HepG2 (cell line): ENCODE data around the gene ACSM5. TPM values are rescaled to one million over a fixed set of nuclear protein-coding genes. Genes with fewer than 3 reads are reported as not detected.

Experiments used
- CBX5 ChIP-seq: sonication (generic); formaldehyde crosslinking; IDR thresholded peaks from 2 replicates; pipeline ENCODE4 v1.4.0; 2020; ENCODE audit warnings: missing genetic modification reagents, borderline replicate concordance
- CCAR2 ChIP-seq: fragments of 200-400 bp; formaldehyde crosslinking; optimal IDR thresholded peaks from 2 replicates; pipeline ENCODE3; 2018; ENCODE audit warnings: low read depth, mild to moderate bottlenecking, low read length, moderate library complexity
- HNF4A ChIP-seq: sonication (generic); formaldehyde crosslinking; IDR thresholded peaks from 2 replicates; pipeline ENCODE4 v1.4.0; 2020; ENCODE audit warnings: missing genetic modification reagents
- KDM2A ChIP-seq: sonication (generic); formaldehyde crosslinking; IDR thresholded peaks from 2 replicates; pipeline ENCODE4 v1.4.0; 2020; ENCODE audit warnings: low read depth, missing genetic modification reagents, borderline replicate concordance
- MTF2 ChIP-seq: sonication (generic); formaldehyde crosslinking; IDR thresholded peaks from 2 replicates; pipeline ENCODE4 v1.5.0; 2020; ENCODE audit warnings: missing genetic modification reagents, borderline replicate concordance
- PAWR ChIP-seq: sonication (generic); formaldehyde crosslinking; IDR thresholded peaks from 2 replicates; pipeline ENCODE4 v1.4.0; 2020; ENCODE audit warnings: missing genetic modification reagents, mild to moderate bottlenecking, borderline replicate concordance
- YEATS4 ChIP-seq: sonication (generic); formaldehyde crosslinking; IDR thresholded peaks from 2 replicates; pipeline ENCODE4 v1.4.0; 2020; ENCODE audit warnings: missing genetic modification reagents, borderline replicate concordance
- ZFY ChIP-seq: sonication (generic); formaldehyde crosslinking; IDR thresholded peaks from 2 replicates; pipeline ENCODE4 v1.4.0; 2020; ENCODE audit warnings: missing genetic modification reagents
- ZNF510 ChIP-seq: sonication (generic); formaldehyde crosslinking; IDR thresholded peaks from 2 replicates; pipeline ENCODE4 v1.4.0; 2020; ENCODE audit warnings: low read depth, mild to moderate bottlenecking, missing genetic modification reagents
- ZNF660 ChIP-seq: sonication (generic); formaldehyde crosslinking; IDR thresholded peaks from 2 replicates; pipeline ENCODE4 v1.5.1; 2020; ENCODE audit warnings: mild to moderate bottlenecking, low read depth, missing genetic modification reagents, borderline replicate concordance
- ZNF780A ChIP-seq: sonication (generic); formaldehyde crosslinking; IDR thresholded peaks from 2 replicates; pipeline ENCODE4 v1.8.0; 2022; ENCODE audit warnings: mild to moderate bottlenecking, missing genetic modification reagents, moderate library complexity
- polyA plus RNA-seq, 8 experiments: library from polyadenylated mRNA; depleted of rRNA in 3 of 8; stranded (reverse) in 7 of 8; unstranded in 1 of 8; fragments of >200 nt; fragmentation: Illumina TruSeq in 4 of 8; extraction: Trizol in 4 of 8; gene quantifications; 2 replicates each; pipeline versions ENCODE4 v1.2.1 to v1.2.3, GENCODE V29; 2011 to 2016; ENCODE audit warnings: low read depth in 4 of 8, missing spikeins in 1 of 8, mixed read lengths in 1 of 8; ENCODE audit not compliant: insufficient read depth in 1 of 8
- total RNA-seq, 5 experiments: library from RNA; depleted of rRNA; stranded (reverse); fragments of >200 nt; fragmentation: Illumina TruSeq; extraction: Trizol; gene quantifications; 2 replicates each; pipeline ENCODE4 v1.2.3, GENCODE V29; 2016; ENCODE audit warnings: low read depth in 1 of 5
- TF ChIP-seq, protein P1 (sequence below): sonication (generic); formaldehyde crosslinking; IDR thresholded peaks from 2 replicates; pipeline ENCODE4 v1.8.1; 2022; ENCODE audit warnings: mild to moderate bottlenecking, missing genetic modification reagents
- TF ChIP-seq, protein P2 (sequence below): sonication (generic); formaldehyde crosslinking; IDR thresholded peaks from 2 replicates; pipeline ENCODE4 v1.4.0; 2020; ENCODE audit warnings: missing genetic modification reagents, mild to moderate bottlenecking, borderline replicate concordance
- TF ChIP-seq, protein P3 (sequence below): sonication (generic); formaldehyde crosslinking; conservative IDR thresholded peaks from 2 replicates; pipeline ENCODE4 v1.8.1; 2023; ENCODE audit warnings: missing genetic modification reagents
- TF ChIP-seq, protein P4 (sequence below): sonication (generic); formaldehyde crosslinking; IDR thresholded peaks from 2 replicates; pipeline ENCODE4 v1.5.0; 2020; ENCODE audit warnings: missing genetic modification reagents, mild to moderate bottlenecking, borderline replicate concordance
- TF ChIP-seq, protein P5 (sequence below): sonication (generic); formaldehyde crosslinking; IDR thresholded peaks from 2 replicates; pipeline ENCODE4 v1.8.1; 2023; ENCODE audit warnings: mild to moderate bottlenecking, missing genetic modification reagents, borderline replicate concordance

ACSM5 gene
- total and polyA plus RNA-seq, 2 of the 13 experiments (the other 11 are each of a cell fraction or from before 2014, with no cell fraction given): 9.1 to 15.0 TPM

DNA sequence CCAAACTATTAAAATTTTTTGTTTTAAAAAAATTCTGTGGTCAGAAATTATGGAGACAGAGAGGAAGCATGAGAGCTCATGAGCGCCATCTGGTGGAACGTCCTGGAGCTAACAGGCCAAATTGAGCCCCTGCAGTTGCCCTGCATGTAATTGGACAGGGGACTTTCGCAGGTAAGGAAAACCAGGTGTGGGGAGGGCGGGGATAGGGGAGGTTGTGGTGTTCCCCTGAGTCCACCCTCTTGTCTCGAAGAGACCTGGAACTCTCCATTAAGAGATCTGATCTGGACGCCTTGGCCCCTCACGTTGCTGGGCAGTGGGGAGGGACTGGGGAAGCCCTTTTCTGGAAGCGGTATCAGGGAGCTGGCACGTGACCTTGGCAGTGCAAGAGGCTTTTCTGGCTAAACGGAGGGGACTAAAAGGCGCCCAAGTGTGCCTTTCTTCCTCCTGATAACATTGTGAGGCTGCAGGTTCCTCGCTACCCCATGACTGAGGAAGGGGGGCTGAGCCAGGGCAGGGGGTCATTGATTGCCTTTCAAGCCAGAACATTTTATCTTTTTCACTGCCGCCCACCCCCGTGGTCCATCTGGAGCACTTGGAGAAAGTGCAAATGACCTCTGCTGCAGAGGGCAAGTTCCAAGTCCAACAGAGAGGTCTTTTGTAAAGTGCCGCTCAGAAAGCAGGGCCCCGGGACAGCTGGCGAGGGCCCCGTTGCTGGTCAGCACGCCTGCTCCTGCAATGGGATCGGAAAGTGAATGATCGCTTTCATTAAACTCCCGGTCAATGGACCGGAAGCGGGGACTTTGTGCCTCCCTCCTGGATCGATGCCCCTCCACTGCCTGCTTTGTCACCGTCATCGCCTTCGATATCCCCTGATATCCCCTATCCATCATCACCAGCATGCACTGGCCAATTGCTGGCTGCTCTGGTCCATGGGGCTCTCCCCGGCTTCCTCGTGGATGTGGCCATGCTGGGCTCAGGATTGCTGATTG is 23.2 kb upstream of the ACSM5 start (continued):
- TF ChIP-seq, protein P1, sequence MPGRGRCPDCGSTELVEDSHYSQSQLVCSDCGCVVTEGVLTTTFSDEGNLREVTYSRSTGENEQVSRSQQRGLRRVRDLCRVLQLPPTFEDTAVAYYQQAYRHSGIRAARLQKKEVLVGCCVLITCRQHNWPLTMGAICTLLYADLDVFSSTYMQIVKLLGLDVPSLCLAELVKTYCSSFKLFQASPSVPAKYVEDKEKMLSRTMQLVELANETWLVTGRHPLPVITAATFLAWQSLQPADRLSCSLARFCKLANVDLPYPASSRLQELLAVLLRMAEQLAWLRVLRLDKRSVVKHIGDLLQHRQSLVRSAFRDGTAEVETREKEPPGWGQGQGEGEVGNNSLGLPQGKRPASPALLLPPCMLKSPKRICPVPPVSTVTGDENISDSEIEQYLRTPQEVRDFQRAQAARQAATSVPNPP (CRISPR knock-in tag): 0 out of 2 replicates have a peak, but pooled peaks have one; percentile 18
- TF ChIP-seq HNF4A (CRISPR knock-in tag) (peak; percentile 93), YEATS4 (CRISPR knock-in tag) (peak; percentile 57; the same call in 1 of the 2 replicates), KDM2A (CRISPR knock-in tag) (peak; percentile 22; the same call in 1 of the 2 replicates), CBX5 (peak; percentile 5; the same call in 1 of the 2 replicates), MTF2 (no peak), ZNF660 (CRISPR knock-in tag) (no peak), CCAR2 (peak; percentile 32), PAWR (CRISPR knock-in tag) (0 out of 2 replicates have a peak, but pooled peaks have one; percentile 19), ZFY (CRISPR knock-in tag) (peak; percentile 55), ZNF780A (CRISPR knock-in tag) (no peak), ZNF510 (CRISPR knock-in tag) (no peak; the same call in 1 of the 2 replicates)
- TF ChIP-seq, protein P2, sequence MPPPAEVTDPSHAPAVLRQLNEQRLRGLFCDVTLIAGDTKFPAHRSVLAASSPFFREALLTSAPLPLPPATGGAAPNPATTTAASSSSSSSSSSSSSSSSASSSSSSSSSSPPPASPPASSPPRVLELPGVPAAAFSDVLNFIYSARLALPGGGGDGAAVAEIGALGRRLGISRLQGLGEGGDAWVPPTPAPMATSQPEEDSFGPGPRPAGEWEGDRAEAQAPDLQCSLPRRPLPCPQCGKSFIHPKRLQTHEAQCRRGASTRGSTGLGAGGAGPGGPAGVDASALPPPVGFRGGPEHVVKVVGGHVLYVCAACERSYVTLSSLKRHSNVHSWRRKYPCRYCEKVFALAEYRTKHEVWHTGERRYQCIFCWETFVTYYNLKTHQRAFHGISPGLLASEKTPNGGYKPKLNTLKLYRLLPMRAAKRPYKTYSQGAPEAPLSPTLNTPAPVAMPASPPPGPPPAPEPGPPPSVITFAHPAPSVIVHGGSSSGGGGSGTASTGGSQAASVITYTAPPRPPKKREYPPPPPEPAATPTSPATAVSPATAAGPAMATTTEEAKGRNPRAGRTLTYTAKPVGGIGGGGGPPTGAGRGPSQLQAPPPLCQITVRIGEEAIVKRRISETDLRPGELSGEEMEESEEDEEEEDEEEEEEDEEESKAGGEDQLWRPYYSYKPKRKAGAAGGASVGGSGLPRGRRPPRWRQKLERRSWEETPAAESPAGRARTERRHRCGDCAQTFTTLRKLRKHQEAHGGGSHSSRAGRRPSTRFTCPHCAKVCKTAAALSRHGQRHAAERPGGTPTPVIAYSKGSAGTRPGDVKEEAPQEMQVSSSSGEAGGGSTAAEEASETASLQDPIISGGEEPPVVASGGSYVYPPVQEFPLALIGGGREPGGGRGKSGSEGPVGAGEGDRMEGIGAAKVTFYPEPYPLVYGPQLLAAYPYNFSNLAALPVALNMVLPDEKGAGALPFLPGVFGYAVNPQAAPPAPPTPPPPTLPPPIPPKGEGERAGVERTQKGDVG (CRISPR knock-in tag): peak; percentile 78; the same call in 1 of the 2 replicates
- TF ChIP-seq, protein P3, sequence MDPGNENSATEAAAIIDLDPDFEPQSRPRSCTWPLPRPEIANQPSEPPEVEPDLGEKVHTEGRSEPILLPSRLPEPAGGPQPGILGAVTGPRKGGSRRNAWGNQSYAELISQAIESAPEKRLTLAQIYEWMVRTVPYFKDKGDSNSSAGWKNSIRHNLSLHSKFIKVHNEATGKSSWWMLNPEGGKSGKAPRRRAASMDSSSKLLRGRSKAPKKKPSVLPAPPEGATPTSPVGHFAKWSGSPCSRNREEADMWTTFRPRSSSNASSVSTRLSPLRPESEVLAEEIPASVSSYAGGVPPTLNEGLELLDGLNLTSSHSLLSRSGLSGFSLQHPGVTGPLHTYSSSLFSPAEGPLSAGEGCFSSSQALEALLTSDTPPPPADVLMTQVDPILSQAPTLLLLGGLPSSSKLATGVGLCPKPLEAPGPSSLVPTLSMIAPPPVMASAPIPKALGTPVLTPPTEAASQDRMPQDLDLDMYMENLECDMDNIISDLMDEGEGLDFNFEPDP (CRISPR knock-in tag): 0 out of 2 replicates have a peak, but pooled peaks have one; percentile 81
- TF ChIP-seq, protein P4, sequence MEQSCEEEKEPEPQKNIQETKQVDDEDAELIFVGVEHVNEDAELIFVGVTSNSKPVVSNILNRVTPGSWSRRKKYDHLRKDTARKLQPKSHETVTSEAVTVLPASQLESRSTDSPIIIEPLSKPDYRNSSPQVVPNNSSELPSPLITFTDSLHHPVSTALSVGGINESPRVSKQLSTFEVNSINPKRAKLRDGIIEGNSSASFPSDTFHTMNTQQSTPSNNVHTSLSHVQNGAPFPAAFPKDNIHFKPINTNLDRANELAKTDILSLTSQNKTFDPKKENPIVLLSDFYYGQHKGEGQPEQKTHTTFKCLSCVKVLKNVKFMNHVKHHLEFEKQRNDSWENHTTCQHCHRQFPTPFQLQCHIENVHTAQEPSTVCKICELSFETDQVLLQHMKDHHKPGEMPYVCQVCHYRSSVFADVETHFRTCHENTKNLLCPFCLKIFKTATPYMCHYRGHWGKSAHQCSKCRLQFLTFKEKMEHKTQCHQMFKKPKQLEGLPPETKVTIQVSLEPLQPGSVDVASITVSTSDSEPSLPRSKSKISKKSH: peak; percentile 13; the same call in 1 of the 2 replicates
- TF ChIP-seq, protein P5, sequence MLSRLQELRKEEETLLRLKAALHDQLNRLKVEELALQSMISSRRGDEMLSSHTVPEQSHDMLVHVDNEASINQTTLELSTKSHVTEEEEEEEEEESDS (CRISPR knock-in tag): 0 out of 2 replicates have a peak, but pooled peaks have one; percentile 63
